Left ventricle myocardium inferior (tissue), 1 donor: Measurements from ENCODE around the gene TMTC1. TPM values are rescaled to one million over a fixed set of nuclear protein-coding genes. Genes with fewer than 3 reads are reported as not detected.
A peak's percentile ranks its signal among the peaks of the same experiment; 100 is the strongest.

Source experiments
- DNase-seq: peaks from one replicate; pipeline ENCODE4 v3.0.0-alpha.2; 2020
- H3K27ac ChIP-seq: fragments of 200-600 bp; replicated peaks from 2 replicates; pipeline ENCODE4 v1.8.0; 2021
- H3K27me3 ChIP-seq: fragments of 200-600 bp; 2 replicates; pipeline ENCODE4 v1.8.0; 2021; ENCODE audit warnings: low read depth
- H3K36me3 ChIP-seq: fragments of 200-600 bp; 2 replicates; pipeline ENCODE4 v1.8.0; 2021
- H3K4me1 ChIP-seq: fragments of 200-600 bp; 2 replicates; pipeline ENCODE4 v1.8.0; 2021
- H3K4me3 ChIP-seq: fragments of 200-600 bp; 2 replicates; pipeline ENCODE4 v1.8.0; 2021; ENCODE audit warnings: mild to moderate bottlenecking, moderate library complexity
- H3K9me3 ChIP-seq: fragments of 200-600 bp; replicated peaks from 2 replicates; pipeline ENCODE4 v1.8.0; 2021
- intact Hi-C: fragments of 100-400 bp; cut with micrococcal nuclease; formaldehyde crosslinking; loops from one replicate; pipeline ENCODE4 v1.11.0; 2022
- total RNA-seq: library from RNA; stranded (reverse); fragmentation: NEBNext Ultra II Directional; extraction: Animal tissue kit (Norgen Biotek cat#: 25700); gene quantifications from one replicate; pipeline ENCODE4 v1.2.1, GENCODE V29; 2021
- TF ChIP-seq, protein P1 (sequence below): fragments of 200-600 bp; IDR thresholded peaks from 2 replicates; pipeline ENCODE4 v1.8.0; 2021; ENCODE audit warnings: antibody characterized with exemption, mild to moderate bottlenecking, borderline replicate concordance
- donor health status: DM: no; HTN: yes; CAD: no; lungs with severe emphysema.

The TMTC1 gene
- total RNA-seq, 1 donor from 2014 or later = 38.4 TPM

DNA sequence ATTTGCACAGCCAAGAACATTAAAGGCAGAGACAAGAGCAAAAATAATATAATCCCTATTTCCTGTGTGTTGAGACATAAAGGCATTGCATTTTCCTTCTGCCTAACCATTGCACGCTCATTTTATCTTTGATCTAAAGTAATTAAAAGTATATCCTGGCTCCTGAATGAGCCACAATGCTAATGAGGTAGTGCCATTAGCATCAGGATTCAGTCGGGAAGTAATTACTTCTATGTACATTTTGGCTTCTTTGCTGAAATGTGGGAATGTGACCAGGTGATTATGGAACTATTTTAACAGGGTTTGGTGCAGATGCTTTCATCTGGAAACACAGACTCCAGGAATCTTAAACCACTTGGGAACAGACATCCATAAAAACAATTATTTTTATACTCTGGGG lies 77.4 kb downstream of the TMTC1 start:
- no peak for DNase-seq
- Histone ChIP-seq H3K4me3 (no peak overlapping the region), H3K27me3 (no peaks in the 10 kb centered on the region), H3K36me3 (no peaks in the 10 kb centered on the region), H3K27ac (no peak overlapping the region), H3K9me3 (no peaks in the 10 kb centered on the region), H3K4me1 (peaks cover 44% of the 10 kb centered on the region)
- intact Hi-C loops = no loop called here
- TF ChIP-seq, protein P1, sequence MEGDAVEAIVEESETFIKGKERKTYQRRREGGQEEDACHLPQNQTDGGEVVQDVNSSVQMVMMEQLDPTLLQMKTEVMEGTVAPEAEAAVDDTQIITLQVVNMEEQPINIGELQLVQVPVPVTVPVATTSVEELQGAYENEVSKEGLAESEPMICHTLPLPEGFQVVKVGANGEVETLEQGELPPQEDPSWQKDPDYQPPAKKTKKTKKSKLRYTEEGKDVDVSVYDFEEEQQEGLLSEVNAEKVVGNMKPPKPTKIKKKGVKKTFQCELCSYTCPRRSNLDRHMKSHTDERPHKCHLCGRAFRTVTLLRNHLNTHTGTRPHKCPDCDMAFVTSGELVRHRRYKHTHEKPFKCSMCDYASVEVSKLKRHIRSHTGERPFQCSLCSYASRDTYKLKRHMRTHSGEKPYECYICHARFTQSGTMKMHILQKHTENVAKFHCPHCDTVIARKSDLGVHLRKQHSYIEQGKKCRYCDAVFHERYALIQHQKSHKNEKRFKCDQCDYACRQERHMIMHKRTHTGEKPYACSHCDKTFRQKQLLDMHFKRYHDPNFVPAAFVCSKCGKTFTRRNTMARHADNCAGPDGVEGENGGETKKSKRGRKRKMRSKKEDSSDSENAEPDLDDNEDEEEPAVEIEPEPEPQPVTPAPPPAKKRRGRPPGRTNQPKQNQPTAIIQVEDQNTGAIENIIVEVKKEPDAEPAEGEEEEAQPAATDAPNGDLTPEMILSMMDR = no peak

DNA sequence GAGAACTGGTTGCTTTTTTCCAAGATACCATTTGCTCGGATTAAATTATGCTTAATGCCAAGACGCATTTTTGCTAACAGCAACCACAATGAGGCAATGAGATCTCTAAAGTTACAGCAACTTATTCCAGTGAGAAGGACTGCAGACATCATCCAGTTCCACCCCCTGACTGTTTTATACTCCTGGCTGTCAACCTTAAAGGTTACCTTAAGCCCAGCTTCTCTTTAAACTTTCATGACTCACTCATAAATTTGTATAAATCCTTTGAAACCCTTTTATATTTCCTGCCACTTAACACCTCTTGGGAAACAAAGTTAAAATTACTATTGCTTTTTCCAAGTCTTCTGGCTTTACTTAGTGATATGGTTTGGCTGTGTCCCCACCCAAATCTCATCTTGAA lies 80.2 kb downstream of the TMTC1 start:
- H3K4me1 ChIP-seq = peaks cover 32% of the 10 kb centered on the region
- no peaks in the 10 kb centered on the region for H3K36me3 ChIP-seq
- TF ChIP-seq, protein P1 = no peak
- intact Hi-C loops = no loop called here
- DNase-seq = no peak
- H3K27ac ChIP-seq = no peak overlapping the region
- no peak overlapping the region for H3K4me3 ChIP-seq
- no peaks in the 10 kb centered on the region for H3K27me3 ChIP-seq
- H3K9me3 ChIP-seq = no peaks in the 10 kb centered on the region

- H3K27me3 ChIP-seq = no peaks in the 10 kb centered on the region
- no peak overlapping the region for H3K4me3 ChIP-seq
- H3K9me3 ChIP-seq = no peaks in the 10 kb centered on the region
- intact Hi-C loops = no loop called here
- H3K4me1 ChIP-seq = peaks cover 32% of the 10 kb centered on the region
- DNase-seq = no peak
- TF ChIP-seq, protein P1 = no peak
- no peak overlapping the region for H3K27ac ChIP-seq
- H3K36me3 ChIP-seq = no peaks in the 10 kb centered on the region
Observed at GRCh38 chr12:29702972-29703371, 80.8 kb downstream of the TMTC1 start.

DNA sequence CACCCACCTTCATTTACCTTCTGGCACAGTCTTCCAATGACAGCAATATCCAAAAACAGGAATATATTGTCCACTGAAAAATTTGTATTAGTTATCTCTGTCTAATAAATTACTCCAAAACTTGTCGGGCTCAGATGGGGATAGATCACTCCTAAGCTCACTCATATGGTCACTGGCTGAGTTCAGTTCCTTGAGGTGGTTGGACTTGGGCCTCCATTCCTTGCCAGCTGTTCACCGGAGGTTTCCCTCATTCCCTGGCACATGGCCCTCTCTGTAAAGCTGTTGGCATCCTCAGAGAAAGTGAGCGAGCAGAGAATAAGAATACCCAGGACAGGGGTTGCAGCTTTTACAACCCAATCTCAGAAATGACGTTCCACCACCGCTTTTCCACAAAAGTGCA lies 81.5 kb downstream of the TMTC1 start:
- Histone ChIP-seq H3K4me3 (no peak overlapping the region), H3K36me3 (no peaks in the 10 kb centered on the region), H3K9me3 (no peaks in the 10 kb centered on the region), H3K4me1 (peaks cover 30% of the 10 kb centered on the region), H3K27me3 (no peaks in the 10 kb centered on the region), H3K27ac (no peak overlapping the region)
- TF ChIP-seq, protein P1 = no peak
- intact Hi-C loops = no loop called here
- no peak for DNase-seq

- peak overlapping the region; percentile 17 for H3K27ac ChIP-seq
- DNase-seq = no peak
- H3K36me3 ChIP-seq = no peaks in the 10 kb centered on the region
- no peaks in the 10 kb centered on the region for H3K27me3 ChIP-seq
- TF ChIP-seq, protein P1 = no peak
- no peak overlapping the region for H3K4me3 ChIP-seq
- peaks cover 17% of the 10 kb centered on the region for H3K4me1 ChIP-seq
- intact Hi-C loops = no loop called here
- H3K9me3 ChIP-seq = no peaks in the 10 kb centered on the region
Observed at GRCh38 chr12:29700761-29701481, 82.8 kb downstream of the TMTC1 start.
